K562 (cell line): ENCODE data around the gene LCA5L. TPM values are rescaled to one million over a fixed set of nuclear protein-coding genes. Genes with fewer than 3 reads are reported as not detected.
A peak's percentile ranks its signal among the peaks of the same experiment; 100 is the strongest.

Source experiments
- AFF4 ChIP-seq: sonication (generic); formaldehyde crosslinking; IDR thresholded peaks from 2 replicates; pipeline ENCODE4 v1.8.0; 2023; ENCODE audit warnings: mild to moderate bottlenecking, missing genetic modification reagents
- ARHGAP35 ChIP-seq: fragments of 450-650 bp; IDR thresholded peaks from 2 replicates; pipeline ENCODE4 v1.6.1; 2018; ENCODE audit not compliant: partially characterized antibody
- CBX2 ChIP-seq: fragments of 200-600 bp; sonication (generic); IDR thresholded peaks from one replicate; pipeline ENCODE4 v1.6.1; 2012; ENCODE audit warnings: mild to moderate bottlenecking, low read length, inconsistent platforms; ENCODE audit not compliant: insufficient read depth, poor library complexity, severe bottlenecking
- CBX5 ChIP-seq: IDR thresholded peaks from 2 replicates; pipeline ENCODE4 v1.6.1; 2014; ENCODE audit warnings: low read depth, borderline replicate concordance
- CC2D1A ChIP-seq: fragments of 450-650 bp; IDR thresholded peaks from 2 replicates; pipeline ENCODE4 v1.6.1; 2017; ENCODE audit warnings: mild to moderate bottlenecking
- CHD2 ChIP-seq: IDR thresholded peaks from 2 replicates; pipeline ENCODE4 v1.6.1; 2011; ENCODE audit warnings: low read depth, low read length
- CSDE1 ChIP-seq, 2 experiments: fragments of 450-650 bp; IDR thresholded peaks; 2 replicates each; pipeline ENCODE4 v1.6.1; 2016; ENCODE audit warnings: mild to moderate bottlenecking in 1 of 2
- ERF ChIP-seq: fragments of 450-650 bp; formaldehyde crosslinking; IDR thresholded peaks from 2 replicates; pipeline ENCODE4 v1.4.0; 2020; ENCODE audit warnings: mild to moderate bottlenecking, mixed read lengths
- ETV6 ChIP-seq, 3 experiments: fragments of 150-350 bp in 1 of 3; sonication (generic) in 1 of 3; formaldehyde crosslinking in 1 of 3; IDR thresholded peaks; 2 replicates each; pipeline versions ENCODE4 v1.6.1 to v1.8.0; 2014 to 2022; ENCODE audit warnings: borderline replicate concordance in 2 of 3, low read depth in 2 of 3, antibody characterized with exemption in 1 of 3, low read length in 1 of 3, mild to moderate bottlenecking in 1 of 3, missing genetic modification reagents in 1 of 3
- PHF20 ChIP-seq: fragments of 450-650 bp; IDR thresholded peaks from 2 replicates; pipeline ENCODE4 v1.6.1; 2018; ENCODE audit not compliant: partially characterized antibody
- SMAD1 ChIP-seq: fragments of 150-350 bp; IDR thresholded peaks from 2 replicates; pipeline ENCODE4 v1.6.1; 2014; ENCODE audit warnings: low read length, low read depth; ENCODE audit not compliant: partially characterized antibody
- ZNF444 ChIP-seq: fragments of 250-450 bp; sonication (Bioruptor Pico); IDR thresholded peaks from 2 replicates; pipeline ENCODE4 v1.4.0; 2020; ENCODE audit warnings: mild to moderate bottlenecking, moderate library complexity
- ZNF57 ChIP-seq: fragments of 450-650 bp; formaldehyde crosslinking; IDR thresholded peaks from 2 replicates; pipeline ENCODE4 v1.4.0; 2020; ENCODE audit warnings: mild to moderate bottlenecking, moderate library complexity
- polyA plus RNA-seq, 8 experiments: library from polyadenylated mRNA; depleted of rRNA in 4 of 8; stranded (reverse) in 5 of 8; unstranded in 3 of 8; fragments of >200 nt; fragmentation: Nextera tagmentation in 2 of 8; fragmentation: Illumina TruSeq in 1 of 8; extraction: Ambion mirVana in 2 of 8; extraction: Trizol in 1 of 8; gene quantifications; 2 replicates each; pipeline versions ENCODE4 v1.2.1 to v1.2.3, GENCODE V29; 2011 to 2014; ENCODE audit warnings: inconsistent platforms in 1 of 8, missing spikeins in 1 of 8
- total RNA-seq, 7 experiments: library from RNA; depleted of rRNA in 6 of 7; stranded (reverse); fragments of >200 nt in 6 of 7; fragmentation: Illumina TruSeq in 2 of 7; extraction: Trizol in 2 of 7; gene quantifications; 2 replicates each; pipeline versions ENCODE4 v1.2.1 to v1.2.3, GENCODE V29; 2011 to 2021; ENCODE audit warnings: low replicate concordance in 1 of 7
- TF ChIP-seq, protein P1 (sequence below): sonication (generic); formaldehyde crosslinking; IDR thresholded peaks from 2 replicates; pipeline ENCODE4 v1.8.0; 2022; ENCODE audit warnings: missing genetic modification reagents, mild to moderate bottlenecking, borderline replicate concordance
- TF ChIP-seq, protein P2 (sequence below): fragments of 450-650 bp; IDR thresholded peaks from one replicate; pipeline ENCODE4 v1.6.1; 2018; ENCODE audit warnings: mild to moderate bottlenecking, moderate library complexity; ENCODE audit not compliant: partially characterized antibody
- TF ChIP-seq, protein P3 (sequence below): sonication (generic); formaldehyde crosslinking; IDR thresholded peaks from 2 replicates; pipeline ENCODE4 v1.8.1; 2023; ENCODE audit warnings: mild to moderate bottlenecking, missing genetic modification reagents

Gene LCA5L
- total and polyA plus RNA-seq, 9 of the 15 experiments (the other 6 are each of a cell fraction or from before 2014, with no cell fraction given), result 1.8 to 4.9 (median 3.8) TPM

- no peak for TF ChIP-seq AFF4 (CRISPR knock-in tag)
- TF ChIP-seq, protein P1, sequence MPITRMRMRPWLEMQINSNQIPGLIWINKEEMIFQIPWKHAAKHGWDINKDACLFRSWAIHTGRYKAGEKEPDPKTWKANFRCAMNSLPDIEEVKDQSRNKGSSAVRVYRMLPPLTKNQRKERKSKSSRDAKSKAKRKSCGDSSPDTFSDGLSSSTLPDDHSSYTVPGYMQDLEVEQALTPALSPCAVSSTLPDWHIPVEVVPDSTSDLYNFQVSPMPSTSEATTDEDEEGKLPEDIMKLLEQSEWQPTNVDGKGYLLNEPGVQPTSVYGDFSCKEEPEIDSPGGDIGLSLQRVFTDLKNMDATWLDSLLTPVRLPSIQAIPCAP, result no peak
- TF ChIP-seq ERF, result no peak
- TF ChIP-seq ARHGAP35, result no peak
- no peak for TF ChIP-seq CBX5
- peak; percentile 32 for TF ChIP-seq SMAD1
- TF ChIP-seq ZNF444 (CRISPR knock-in tag), result 0 out of 2 replicates have a peak, but pooled peaks have one; percentile 7
- TF ChIP-seq, protein P2, sequence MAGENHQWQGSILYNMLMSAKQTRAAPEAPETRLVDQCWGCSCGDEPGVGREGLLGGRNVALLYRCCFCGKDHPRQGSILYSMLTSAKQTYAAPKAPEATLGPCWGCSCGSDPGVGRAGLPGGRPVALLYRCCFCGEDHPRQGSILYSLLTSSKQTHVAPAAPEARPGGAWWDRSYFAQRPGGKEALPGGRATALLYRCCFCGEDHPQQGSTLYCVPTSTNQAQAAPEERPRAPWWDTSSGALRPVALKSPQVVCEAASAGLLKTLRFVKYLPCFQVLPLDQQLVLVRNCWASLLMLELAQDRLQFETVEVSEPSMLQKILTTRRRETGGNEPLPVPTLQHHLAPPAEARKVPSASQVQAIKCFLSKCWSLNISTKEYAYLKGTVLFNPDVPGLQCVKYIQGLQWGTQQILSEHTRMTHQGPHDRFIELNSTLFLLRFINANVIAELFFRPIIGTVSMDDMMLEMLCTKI, result no peak
- TF ChIP-seq PHF20, result no peak
- TF ChIP-seq, protein P3, sequence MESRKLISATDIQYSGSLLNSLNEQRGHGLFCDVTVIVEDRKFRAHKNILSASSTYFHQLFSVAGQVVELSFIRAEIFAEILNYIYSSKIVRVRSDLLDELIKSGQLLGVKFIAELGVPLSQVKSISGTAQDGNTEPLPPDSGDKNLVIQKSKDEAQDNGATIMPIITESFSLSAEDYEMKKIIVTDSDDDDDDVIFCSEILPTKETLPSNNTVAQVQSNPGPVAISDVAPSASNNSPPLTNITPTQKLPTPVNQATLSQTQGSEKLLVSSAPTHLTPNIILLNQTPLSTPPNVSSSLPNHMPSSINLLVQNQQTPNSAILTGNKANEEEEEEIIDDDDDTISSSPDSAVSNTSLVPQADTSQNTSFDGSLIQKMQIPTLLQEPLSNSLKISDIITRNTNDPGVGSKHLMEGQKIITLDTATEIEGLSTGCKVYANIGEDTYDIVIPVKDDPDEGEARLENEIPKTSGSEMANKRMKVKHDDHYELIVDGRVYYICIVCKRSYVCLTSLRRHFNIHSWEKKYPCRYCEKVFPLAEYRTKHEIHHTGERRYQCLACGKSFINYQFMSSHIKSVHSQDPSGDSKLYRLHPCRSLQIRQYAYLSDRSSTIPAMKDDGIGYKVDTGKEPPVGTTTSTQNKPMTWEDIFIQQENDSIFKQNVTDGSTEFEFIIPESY (CRISPR knock-in tag), result peak; percentile 43; the same call in 1 of the 2 replicates
- peak; percentile 75 for TF ChIP-seq CHD2
- TF ChIP-seq CSDE1 (IDR thresholded peaks at IDR 0.05), result peak in 1 of 2 experiments; percentile 81; a peak in 1 of 4 replicates
- no peak for TF ChIP-seq ETV6 (IDR thresholded peaks at IDR 0.05; ENCODE audit: borderline replicate concordance in 1 of 2, low read depth in 2 of 2, low read length in 1 of 2)
- TF ChIP-seq ETV6 (CRISPR knock-in tag; IDR thresholded peaks at IDR 0.05; ENCODE audit: borderline replicate concordance), result no peak
- TF ChIP-seq CBX2, result no peak
- no peak for TF ChIP-seq ZNF57 (CRISPR knock-in tag)
- TF ChIP-seq CC2D1A, result no peak
Observed at GRCh38 chr21:39445321-39446269, at the start of gene LCA5L (continued).
